Activated CD8-positive, alpha-beta memory T cell treated with anti-CD3 and anti-CD28 coated beads, Interleukin-2, amount 50 U/mL, for 1 hour (primary cell): ENCODE data around the gene IARS1.

ENCODE experiments used
- DNase-seq: peaks from one replicate; pipeline ENCODE4 v3.0.0-alpha.2; 2020; ENCODE audit errors: extremely low read depth

Gene IARS1

DNA sequence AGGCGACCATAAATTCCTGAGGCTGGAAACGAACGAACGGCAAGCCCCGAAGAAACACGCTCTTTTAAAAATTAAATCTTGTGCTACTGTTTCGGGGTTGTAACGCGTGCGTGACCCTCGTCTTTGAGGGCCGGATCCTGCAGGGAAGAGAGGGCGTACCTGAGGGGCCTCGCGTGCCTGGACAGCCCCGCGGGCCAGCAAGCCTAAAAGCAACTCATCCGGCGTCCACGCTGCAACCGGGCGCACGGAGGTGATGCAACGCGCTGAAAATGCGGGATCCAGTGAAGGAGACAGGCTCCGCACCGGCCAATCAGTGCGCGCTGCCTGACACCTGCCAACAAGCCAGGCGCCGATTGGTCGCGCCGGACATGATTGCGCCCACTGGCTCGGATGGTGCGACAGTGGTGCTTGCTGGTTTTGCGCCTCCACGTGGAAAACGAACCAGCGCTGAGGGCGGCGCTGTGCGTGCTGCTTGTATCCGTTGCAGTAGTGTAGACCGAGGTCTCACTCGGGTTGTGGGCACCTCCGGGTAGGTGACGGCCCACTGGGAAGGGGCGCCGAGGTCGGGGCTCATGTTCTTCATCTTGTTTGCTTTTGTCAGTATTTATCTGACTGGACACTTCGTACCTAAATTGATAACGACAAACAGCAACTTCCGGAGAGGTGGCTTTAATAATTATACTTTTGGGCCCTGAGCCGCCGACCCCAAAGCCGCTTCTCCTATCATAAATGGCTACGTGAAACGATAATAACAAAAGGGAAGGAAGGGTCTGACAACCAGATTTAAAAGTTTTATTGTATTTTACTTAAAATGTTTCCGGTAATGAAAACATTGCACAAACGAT, at the start of gene IARS1:
Gene IARS1, minus strand, starts transcription at position 246 of the 845 bp plus-strand sequence. CDS start 4,278 bp downstream, outside the sequence.
- peak; percentile 93 for DNase-seq

DNA sequence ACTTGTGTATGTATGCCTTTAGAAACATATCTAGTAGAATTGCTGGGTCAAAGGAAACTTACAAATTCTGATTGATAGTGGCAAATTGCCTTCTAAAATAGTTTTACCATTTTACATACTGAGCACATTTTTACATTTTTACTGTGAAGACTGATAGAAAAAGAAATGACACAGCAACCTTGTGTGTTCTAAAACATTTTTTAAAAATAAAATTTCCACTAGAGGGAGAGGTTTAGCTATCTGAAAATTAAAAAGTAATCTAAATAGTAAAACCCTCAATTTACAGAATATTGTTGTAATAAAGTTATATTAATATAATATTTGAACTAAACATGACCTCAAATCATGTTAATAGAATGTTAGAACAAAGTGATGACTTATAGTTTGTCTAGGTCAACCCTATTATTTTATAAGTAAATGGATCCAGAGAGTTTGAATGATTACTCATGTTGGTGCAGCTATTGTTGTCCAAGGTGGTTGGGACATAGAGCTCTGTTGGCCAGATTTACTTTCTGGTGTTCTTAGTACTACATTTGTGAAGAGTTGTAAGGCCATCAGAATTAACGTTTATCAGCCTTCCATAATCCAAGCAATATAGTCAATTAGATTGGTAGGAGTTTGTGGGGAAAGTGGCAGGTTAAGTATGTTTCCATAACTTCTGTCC, 49.5 kb upstream of the IARS1 start:
- DNase-seq, result no peak

DNA sequence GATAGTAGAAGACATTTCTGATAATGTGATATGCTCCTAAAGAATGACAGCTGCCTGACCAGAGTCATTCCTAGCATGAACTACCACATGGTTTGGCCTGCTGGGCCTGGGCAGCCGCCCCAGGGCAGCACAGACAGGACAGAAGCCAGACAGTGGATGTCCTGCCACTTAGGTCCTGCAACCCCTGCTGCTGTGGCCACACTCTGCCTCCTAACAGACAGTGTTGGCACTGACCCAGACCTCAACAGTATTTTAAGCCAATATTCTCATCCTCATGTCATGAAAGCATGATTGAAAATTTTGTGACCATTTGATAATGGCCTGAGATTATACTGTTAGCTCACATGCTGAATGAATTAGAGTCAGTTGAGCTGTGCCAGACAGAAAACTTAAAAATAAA, 48.1 kb upstream of the IARS1 start:
- no peak for DNase-seq

DNA sequence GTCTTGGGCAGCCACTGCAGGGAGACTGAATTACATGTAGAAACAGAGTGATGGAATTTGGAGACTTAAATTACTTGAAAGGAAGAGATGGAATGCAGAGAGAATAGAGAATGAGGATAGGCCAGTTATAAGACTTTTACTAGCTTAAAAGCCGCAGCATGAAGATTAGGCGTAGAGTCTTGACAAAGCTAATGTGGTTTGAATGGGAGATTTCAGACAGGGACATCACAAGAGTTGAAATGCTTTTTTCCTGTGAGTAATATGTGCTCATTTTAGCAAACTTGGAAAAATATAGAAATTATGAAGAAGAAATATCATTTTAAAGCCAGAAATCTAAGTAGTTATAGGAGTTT, 39.8 kb upstream of the IARS1 start:
- DNase-seq, result no peak

DNA sequence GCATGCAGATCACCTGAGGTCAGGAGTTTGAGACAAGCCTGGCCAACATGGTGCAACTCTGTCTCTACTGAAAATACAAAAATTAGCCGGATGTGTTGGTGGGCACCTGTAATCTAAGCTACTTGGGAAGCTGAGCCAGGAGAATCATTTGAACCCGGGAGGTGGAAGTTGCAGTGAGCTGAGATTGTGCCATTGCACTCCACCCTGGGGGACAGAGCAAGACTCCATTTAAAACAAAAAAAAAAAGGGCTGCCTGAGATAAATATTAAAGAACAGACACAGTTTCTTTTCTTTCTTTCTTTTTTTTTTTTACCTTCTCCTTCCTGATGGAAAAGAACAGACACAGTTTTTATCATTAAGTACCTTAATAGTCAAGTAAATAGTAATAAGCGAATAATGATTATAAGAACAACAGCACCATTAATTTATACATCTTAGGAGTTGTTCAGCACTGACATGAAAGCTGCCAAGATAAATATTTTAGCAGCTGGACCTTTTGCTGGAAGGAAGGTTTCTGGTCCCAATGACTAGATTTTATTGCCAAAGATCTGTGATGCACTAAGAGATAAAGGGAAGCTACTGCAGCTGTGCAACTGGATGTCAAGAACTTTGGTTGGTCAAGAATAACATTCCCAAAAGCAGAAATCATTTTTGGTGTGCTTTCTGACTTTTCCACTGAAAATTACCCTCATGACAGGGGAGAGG, 39.2 kb upstream of the IARS1 start:
- no peak for DNase-seq

DNA sequence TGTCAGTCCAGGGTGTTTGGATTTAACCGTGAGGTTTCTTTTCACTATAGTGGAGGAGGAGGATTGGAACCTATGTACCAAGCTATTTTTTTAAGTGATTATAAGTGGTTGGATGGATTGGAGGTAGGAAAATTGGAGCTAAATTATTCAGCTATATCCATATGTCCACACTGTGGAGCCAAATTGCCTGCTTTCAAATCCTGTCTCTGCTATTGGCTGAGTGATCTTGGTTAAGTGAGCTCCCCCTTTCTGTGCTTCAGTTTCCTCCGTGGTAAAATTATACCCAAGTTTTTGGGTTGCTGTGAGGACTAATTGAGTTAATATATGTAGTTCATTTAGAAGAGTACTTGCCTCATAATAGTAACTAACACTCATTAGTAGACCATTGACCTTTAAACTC, 34.7 kb upstream of the IARS1 start:
- DNase-seq, result no peak

DNA sequence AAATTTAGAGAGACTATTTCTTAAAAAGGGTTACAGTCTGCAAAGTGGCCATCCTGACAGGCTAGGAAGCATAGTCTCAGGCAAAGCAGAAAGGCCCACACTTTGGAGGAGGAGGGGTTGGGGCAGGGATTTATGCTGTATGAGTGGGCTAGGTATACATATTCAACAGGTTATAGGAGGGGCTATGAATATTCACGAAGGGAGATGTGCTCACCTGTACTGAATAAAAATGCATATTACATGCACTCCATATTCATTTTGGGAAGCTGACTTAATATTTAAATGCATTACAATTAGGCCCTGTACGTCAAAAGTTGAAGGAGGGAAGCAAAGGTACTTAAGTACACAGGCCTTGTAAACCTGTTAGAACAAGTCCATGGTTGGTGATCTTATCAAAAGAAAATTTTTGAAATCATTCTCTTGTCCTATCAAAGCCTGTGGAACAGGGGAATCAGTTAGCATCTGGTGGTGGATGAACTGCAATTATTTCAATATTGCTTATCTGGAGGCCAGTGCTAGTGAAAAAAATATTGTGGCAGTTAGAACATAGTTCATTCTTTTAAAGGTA, 33.9 kb upstream of the IARS1 start:
- DNase-seq, result no peak

DNA sequence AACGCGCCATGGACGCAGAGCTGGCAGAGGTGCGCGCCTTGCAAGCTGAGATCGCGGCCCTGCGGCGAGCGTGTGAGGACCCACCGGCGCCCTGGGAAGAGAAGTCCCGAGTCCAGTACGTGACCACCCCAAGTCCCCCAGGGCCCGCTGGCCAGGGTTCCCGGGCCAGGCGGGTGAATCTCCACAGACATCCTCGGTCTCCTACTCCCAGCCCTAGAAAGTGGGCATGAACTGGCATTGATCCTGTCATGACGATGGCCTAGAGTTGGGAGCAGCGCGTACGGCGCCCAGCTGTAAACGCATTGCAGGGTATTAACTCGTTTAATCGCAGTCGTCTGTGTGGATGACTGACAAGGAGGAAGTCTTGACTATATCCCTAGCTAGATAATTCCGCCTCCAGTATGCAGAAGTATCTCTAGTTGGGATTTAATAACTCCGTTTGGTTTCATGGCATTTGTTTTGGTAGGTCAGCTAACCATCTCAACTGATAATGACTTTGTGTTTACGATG, 32.5 kb upstream of the IARS1 start:
- no peak for DNase-seq

DNA sequence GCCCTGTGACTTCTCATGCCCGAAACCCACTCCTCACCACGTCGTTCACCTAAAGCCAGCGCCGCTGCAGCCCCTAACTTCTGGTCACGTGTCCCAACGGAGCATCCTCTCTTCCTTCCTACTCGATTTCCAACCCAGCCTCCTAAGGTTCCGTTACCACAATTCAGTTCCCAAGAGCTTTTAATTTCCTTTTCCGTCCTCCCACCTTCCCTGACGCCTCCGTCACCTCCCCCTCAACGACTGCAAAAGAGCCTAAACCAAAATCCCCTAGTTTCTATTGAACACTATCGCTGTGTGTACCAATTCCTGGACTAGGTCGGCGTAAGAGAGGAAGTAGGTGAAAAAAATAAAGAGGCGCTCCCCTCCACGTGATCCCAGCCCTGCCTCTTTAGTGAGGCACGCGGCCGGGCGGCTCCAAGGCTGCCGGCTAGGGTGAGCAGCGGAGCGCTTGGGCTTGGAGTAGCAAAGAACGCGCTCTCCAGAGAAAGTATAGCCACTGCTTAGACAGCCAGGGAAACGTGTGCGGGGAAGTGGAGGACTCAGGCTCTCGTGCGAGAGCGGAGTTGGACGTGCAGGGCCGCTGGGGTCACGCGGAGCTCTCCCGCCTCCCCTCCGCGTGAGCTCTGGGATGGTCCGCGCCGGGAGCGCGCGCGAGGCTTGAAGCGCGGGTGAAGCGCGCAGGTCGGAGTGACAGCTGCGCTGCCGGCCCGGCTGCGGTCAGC, 31.9 kb upstream of the IARS1 start, which contains the start of the genes CENPP and NOL8:
Gene CENPP, plus strand, starts transcription at position 685 of the 722 bp plus-strand sequence.
Gene NOL8, minus strand, starts transcription at position 82 of the 722 bp plus-strand sequence. CDS start 1,189 bp downstream, outside the sequence.
- peak; percentile 57 for DNase-seq

DNA sequence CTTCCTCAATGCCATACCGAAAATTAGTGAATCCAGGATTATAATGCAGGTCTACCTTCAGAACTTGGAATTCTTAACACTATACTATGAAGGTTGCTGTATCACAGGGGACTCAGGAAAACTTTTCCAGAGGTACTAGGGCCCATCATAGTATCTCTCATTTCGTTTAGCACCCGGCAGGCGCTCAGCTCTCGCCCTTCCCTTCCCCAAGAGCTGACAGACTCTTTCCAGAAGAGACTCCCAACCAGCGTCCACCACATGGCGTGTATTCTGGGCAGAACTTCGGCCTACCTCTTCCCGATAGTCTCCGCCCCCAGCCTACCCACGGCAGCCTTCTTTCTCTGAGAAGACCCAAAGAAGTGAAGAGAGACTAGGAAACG, 31.4 kb upstream of the IARS1 start:
- DNase-seq, result no peak

DNA sequence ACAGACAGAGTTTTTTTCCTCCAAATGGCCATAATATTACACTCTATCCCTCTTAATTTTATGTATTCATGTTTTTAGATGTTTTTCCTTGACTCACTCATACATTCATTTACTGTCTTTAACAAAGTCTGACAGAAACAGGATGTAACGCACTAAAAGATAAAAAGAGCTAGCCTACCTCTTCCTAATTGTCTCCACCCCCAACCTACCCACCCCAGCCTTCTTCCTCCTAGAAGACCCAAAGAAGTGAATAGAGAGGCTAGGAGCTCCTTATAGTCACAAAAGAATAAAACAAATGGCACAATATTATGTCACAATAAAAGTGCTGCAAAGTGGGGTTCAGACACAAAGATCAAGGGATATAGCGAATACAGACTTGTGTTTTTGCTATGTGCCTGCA, 30.9 kb upstream of the IARS1 start:
- no peak for DNase-seq

DNA sequence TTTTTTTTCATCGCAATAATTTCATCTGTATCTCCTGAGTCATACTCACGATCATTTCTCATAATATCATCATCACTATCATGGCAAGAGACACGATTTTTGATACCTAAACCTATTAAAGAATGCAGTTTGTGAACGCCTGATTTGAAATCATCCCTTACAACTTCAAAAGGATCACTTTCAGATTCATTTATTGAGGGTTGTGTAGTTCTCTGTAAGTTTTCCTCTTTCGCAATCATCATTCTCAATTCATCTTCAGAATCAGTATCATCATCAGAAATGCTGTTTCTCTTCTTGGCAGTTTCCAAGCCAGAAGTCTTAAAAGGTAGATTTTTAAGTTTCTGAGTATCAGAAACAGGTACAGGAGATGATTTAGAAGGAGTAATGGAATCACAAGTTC, 22.0 kb upstream of the IARS1 start:
- no peak for DNase-seq

DNA sequence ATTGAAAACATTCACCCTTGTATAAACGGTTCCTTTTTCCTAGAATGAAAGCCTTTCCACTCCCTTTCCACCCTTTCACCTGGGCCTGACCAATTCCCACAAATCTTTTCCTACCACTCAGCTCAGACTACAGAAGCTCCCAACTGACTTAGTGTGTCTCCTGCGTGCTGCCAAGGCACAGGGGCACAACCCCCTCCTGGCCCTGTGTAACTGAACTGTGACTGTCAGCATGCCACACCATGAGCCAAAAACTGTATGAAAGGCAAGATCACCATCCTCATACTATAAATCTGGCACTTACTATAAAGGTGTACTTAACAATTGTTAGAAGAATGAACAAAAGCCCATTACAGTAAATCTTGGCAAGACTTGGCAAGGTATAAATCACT, 20.1 kb upstream of the IARS1 start:
- no peak for DNase-seq

DNA sequence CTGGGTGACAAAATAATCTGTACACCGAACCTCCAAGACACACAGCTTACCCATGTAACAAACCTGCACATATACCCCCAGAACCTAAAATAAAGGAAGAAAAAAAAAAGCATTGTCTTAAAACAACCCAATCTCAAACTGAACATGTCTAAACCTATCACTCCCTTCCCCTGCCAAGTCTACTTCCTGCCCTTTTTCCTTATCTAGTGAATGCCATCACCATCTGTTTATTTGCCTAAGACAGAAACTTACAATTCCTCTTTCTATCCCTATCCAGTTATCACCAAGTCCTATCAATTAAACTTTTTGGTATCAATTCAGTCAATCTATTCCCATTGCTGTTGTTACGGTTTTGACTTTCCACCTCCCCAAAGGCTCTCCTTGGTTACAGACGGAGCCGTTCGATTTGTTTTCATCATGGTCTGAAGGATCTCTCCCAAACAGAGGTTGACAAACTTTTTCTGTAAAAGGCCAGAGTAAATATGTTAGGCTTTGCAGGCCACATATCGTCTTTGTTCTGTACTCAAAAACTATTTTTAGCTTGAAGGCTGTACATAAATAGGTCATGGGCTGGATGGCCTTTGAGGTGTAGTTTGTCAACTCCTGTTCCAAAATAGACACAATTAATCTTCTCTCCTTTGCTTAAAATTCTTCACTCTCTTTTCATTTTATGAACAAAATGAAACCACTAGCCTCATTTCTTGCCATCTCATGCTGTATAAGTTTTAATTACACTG, 19.6 kb upstream of the IARS1 start:
- no peak for DNase-seq

DNA sequence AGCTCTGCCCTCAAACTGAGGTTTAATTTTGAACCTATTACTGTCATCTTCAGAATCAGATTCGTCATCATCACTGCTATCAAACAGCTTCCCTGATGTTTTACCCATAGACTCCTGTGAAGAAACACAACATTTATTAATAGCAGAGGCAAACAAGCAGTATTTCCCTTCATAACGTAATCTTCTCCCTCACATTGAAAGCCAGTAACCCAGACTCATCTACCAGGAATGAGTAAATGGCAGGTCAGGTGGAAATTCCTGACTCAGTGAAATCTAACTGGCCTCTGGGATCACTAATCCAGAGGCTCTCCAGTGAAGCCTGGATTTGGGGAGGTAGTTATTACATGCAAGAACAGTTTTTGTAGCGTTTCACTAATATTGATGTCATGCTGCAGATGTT, 17.1 kb upstream of the IARS1 start:
- no peak for DNase-seq

DNA sequence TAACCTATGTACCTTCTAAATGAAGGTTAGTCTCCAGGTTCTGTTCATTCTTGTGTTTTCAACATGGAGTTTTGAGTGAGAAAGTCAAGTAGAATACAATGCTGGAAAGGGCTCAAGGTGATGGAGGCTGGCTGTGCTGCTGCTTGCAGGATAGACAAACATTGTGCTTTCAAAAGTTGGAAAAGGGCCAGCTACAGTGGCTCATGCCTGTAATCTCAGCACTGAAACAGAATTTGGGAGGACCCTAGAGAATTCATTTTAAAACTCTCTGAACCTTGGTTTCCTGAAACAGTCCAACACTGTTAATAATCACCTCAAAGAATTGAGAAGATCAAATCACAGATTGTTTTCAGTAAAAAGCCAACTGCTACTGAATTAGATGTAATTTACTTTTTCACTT, 15.4 kb upstream of the IARS1 start:
- no peak for DNase-seq

DNA sequence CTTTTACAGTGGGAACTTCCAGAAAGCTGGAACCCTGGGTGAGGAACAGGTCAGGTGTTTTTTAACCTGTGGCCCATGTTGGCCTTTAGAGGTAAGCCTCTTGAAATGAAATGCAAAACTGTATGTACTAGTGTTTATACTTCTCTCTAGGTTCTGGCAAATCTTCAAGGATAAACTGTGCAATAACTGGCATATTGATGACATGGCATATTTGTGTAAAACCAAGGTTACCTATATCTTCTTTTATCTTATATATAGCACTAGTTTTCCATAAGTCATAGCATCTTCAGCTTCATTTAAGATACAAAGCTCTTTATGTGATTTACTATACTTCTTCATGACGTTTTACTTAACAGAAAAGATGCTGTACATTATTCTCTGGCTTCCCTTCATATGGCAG, 7.4 kb upstream of the IARS1 start:
- no peak for DNase-seq

DNA sequence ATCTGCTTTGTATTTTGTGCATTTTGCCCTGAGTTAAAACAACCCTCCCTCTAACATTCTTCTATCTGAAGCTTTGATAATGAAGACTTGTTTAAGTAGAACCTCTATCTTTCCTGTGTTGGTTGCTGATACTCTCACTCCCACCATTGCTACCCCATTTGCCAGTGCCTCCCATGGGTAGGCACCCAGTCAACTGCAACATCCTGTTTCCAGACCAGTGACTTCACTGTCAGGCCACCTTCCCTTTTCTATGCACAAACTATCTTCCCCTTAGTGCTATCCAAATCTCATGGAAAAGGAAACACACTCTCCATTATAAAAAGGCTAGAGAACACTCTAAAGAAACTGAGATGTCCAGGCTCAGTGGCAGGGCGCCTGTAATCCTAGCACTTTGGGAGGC, 5.6 kb upstream of the IARS1 start:
- no peak for DNase-seq

DNA sequence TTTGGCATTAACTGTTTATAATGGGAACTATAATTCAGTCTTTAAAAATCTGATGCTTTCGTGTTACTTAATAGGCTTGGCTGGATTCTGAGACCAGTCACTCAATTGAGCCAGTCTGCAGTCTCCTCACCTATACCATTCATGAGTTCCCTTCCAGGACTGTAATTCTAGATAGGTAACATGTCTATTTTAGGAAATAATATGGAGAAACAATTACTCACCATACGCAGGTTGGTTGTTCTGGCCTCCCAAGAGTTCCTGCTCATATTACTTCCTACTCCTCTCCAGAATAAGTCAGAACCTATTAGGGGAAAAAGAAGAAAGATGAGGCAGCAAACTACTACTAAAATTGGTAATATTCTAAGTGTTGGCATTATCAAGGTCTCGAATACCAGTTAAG, 4.5 kb upstream of the IARS1 start:
- no peak for DNase-seq

DNA sequence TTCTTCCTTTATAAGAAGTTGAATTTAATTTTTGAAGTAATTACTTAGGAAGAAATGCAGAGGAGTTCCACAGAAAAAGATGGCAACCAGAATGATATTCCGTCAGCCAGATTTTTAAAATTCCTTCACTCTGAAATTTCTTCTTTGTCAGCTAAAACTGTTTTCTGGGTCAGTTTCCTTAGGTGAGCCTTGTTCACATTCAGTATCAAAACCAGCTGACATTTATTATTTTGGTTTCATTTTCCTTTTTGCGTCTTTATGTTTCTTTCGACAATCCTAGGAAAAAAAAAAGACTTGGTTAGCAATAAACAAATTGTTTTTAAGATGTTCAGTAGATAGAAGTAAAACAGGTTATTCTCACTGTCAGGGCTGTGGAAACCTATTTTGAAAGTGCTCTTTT, 4.1 kb upstream of the IARS1 start:
- DNase-seq, result no peak

DNA sequence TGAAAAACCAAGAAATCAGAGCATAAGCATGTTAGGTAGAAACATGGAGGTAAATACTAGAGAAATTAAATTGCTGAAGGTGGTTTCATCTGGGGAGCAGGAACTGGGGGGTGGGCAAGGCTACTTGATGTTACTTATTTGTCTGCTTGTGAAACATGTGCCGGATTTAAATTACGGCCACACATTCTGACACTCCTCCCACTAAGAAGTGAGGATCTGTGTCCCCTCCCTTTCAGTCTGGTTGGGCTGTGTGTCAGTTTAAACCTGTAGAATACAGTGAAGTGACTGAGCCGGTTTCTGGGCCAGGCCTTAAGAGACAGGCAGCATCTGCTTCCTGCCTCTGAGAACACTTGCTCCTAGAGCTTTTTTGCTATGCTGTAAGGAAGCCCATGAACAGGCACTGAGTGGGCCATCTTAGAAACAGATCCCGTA, 2.3 kb upstream of the IARS1 start:
- DNase-seq, result no peak
